ENCODE data around the gene TRUB1. TPM values are rescaled to one million over a fixed set of nuclear protein-coding genes. Genes with fewer than 3 reads are reported as not detected.

The TRUB1 gene
- total and polyA plus RNA-seq, 2 donors = 12.1 to 22.2 TPM

DNA sequence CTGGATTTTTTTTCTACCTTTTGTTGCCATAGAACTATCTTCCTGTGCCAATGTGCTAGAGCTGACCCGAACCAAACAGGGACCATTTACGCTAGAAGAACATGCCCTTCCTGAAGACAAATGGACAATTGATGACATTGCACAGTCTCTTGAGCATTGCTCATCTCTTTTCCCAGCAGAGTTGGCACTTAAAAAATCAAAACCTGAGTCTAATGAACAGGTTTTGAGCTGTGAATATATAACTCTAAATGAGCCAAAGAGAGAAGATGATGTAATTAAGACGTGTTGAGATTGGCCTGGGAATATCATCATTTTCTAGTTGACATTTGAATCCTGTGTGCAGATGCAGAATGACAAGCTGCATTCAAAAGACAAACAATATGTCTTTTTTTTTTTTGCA, 37.1 kb downstream of the TRUB1 start:
- Histone ChIP-seq H3K4me1 (ENCODE audit: control insufficient read depth in 2 of 2, insufficient read depth in 2 of 2, low read length in 2 of 2) (peaks cover 0 to 3% of the 10 kb centered on the region in 2 donors), H3K36me3 (ENCODE audit: control insufficient read depth in 2 of 2, insufficient read depth in 2 of 2, low read length in 1 of 2) (peaks cover 0 to 3% of the 10 kb centered on the region in 2 donors), H3K9me3 (ENCODE audit: control insufficient read depth in 2 of 2, insufficient read depth in 1 of 2, low read length in 1 of 2) (no peaks in the 10 kb centered on the region), H3K27ac (ENCODE audit: low read depth in 1 of 2, low read length in 1 of 2) (no peak overlapping the region), H3K4me3 (ENCODE audit: low read length in 2 of 2) (no peak overlapping the region), H3K27me3 (ENCODE audit: control insufficient read depth in 2 of 2, insufficient read depth in 1 of 2, low read length in 1 of 2) (no peaks in the 10 kb centered on the region)
- WGBS = 97% methylated on average over 3 of the region's 3 CpGs
- DNase-seq (ENCODE audit: low read depth in 6 of 9, low spot score in 9 of 9) = no peak

DNA sequence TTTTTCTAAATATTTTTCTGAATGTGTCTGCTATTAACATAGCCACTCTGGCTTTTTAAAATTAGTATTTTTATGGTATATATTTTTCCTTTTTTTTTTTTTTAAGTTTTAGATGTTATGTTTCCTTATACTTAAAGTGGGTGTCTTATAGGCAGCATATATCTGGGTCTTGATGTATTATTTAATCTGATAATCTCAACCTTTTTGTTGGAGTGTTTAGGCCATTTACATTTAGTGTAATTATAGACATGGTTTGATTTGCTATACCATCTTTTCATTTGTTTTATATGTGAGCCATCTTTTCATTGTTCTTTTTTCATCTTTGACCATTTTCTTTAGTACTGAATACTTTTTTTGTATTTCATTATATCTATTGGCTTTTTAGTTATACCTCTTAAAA, 45.0 kb downstream of the TRUB1 start:
- no peak for DNase-seq (ENCODE audit: low read depth in 6 of 9, low spot score in 9 of 9)
- H3K27ac ChIP-seq (ENCODE audit: low read depth in 1 of 2, low read length in 1 of 2) = no peak overlapping the region
- no peaks in the 10 kb centered on the region for H3K36me3 ChIP-seq (ENCODE audit: control insufficient read depth in 2 of 2, insufficient read depth in 2 of 2, low read length in 1 of 2)
- no peaks in the 10 kb centered on the region for H3K27me3 ChIP-seq (ENCODE audit: control insufficient read depth in 2 of 2, insufficient read depth in 1 of 2, low read length in 1 of 2)
- no peaks in the 10 kb centered on the region for H3K4me1 ChIP-seq (ENCODE audit: control insufficient read depth in 2 of 2, insufficient read depth in 2 of 2, low read length in 2 of 2)
- H3K9me3 ChIP-seq (ENCODE audit: control insufficient read depth in 2 of 2, insufficient read depth in 1 of 2, low read length in 1 of 2) = peaks cover 0 to 4% of the 10 kb centered on the region in 2 donors
- no peak overlapping the region for H3K4me3 ChIP-seq (ENCODE audit: low read length in 2 of 2)

DNA sequence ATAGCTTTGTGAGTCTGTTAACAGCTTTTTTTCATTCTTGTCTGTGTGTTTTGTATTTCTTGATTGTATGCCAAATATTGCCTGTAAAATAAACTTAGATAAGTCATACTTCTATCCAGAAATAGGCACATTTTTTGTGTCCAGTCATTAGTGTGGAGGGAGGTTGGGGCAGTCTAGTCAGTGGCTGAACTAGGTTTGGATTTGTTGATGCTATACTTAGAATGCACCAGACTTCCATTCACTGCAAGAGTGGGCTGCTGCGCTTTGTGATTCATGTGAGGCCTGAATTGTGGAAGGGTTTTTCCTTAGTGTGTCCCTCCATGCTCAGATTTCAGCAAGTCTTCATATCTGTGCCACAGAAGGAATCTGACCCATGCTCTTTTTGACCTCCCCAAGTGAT, 50.0 kb downstream of the TRUB1 start:
- Histone ChIP-seq H3K4me3 (ENCODE audit: low read length in 2 of 2) (no peak overlapping the region), H3K27me3 (ENCODE audit: control insufficient read depth in 2 of 2, insufficient read depth in 1 of 2, low read length in 1 of 2) (no peaks in the 10 kb centered on the region), H3K9me3 (ENCODE audit: control insufficient read depth in 2 of 2, insufficient read depth in 1 of 2, low read length in 1 of 2) (no peaks in the 10 kb centered on the region), H3K36me3 (ENCODE audit: control insufficient read depth in 2 of 2, insufficient read depth in 2 of 2, low read length in 1 of 2) (no peaks in the 10 kb centered on the region), H3K27ac (ENCODE audit: low read depth in 1 of 2, low read length in 1 of 2) (no peak overlapping the region), H3K4me1 (ENCODE audit: control insufficient read depth in 2 of 2, insufficient read depth in 2 of 2, low read length in 2 of 2) (no peaks in the 10 kb centered on the region)
- DNase-seq (ENCODE audit: low read depth in 6 of 9, low spot score in 9 of 9) = no peak
- 100% methylated on average over 1 of the region's 1 CpG for WGBS

DNA sequence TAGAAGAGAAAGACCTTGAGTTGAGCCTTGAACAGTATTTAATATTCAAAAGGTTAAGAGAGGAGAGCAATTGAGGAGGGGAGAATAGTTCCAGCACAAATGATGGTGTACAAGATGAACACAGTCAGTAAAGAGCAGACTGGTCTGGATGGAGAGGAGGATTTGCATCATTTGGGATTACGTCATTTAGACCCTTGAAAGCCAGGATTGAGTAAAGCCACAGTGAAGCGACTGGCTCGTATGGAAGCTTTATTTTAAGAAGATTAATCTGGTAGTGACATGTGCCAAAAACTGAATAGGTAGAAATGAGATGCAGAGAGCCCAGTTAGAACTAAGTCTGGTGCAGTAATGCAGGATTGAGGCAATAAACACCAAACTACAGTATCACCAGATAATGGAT, 52.6 kb downstream of the TRUB1 start:
- Histone ChIP-seq H3K4me1 (ENCODE audit: control insufficient read depth in 2 of 2, insufficient read depth in 2 of 2, low read length in 2 of 2) (no peaks in the 10 kb centered on the region), H3K4me3 (ENCODE audit: low read length in 2 of 2) (no peak overlapping the region), H3K36me3 (ENCODE audit: control insufficient read depth in 2 of 2, insufficient read depth in 2 of 2, low read length in 1 of 2) (no peaks in the 10 kb centered on the region), H3K9me3 (ENCODE audit: control insufficient read depth in 2 of 2, insufficient read depth in 1 of 2, low read length in 1 of 2) (no peaks in the 10 kb centered on the region), H3K27me3 (ENCODE audit: control insufficient read depth in 2 of 2, insufficient read depth in 1 of 2, low read length in 1 of 2) (no peaks in the 10 kb centered on the region), H3K27ac (ENCODE audit: low read depth in 1 of 2, low read length in 1 of 2) (no peak overlapping the region)
- no peak for DNase-seq (ENCODE audit: low read depth in 6 of 9, low spot score in 9 of 9)
- 97% methylated on average over 3 of the region's 3 CpGs for WGBS

GRCh38 chr10:114990991-114991390, 53.0 kb downstream of the TRUB1 start:
- 93% methylated on average over 4 of the region's 4 CpGs for WGBS
- no peaks in the 10 kb centered on the region for H3K27me3 ChIP-seq (ENCODE audit: control insufficient read depth in 2 of 2, insufficient read depth in 1 of 2, low read length in 1 of 2)
- H3K27ac ChIP-seq (ENCODE audit: low read depth in 1 of 2, low read length in 1 of 2) = no peak overlapping the region
- H3K4me3 ChIP-seq (ENCODE audit: low read length in 2 of 2) = no peak overlapping the region
- no peak for DNase-seq (ENCODE audit: low read depth in 6 of 9, low spot score in 9 of 9)
- H3K9me3 ChIP-seq (ENCODE audit: control insufficient read depth in 2 of 2, insufficient read depth in 1 of 2, low read length in 1 of 2) = no peaks in the 10 kb centered on the region
- H3K36me3 ChIP-seq (ENCODE audit: control insufficient read depth in 2 of 2, insufficient read depth in 2 of 2, low read length in 1 of 2) = no peaks in the 10 kb centered on the region
- no peaks in the 10 kb centered on the region for H3K4me1 ChIP-seq (ENCODE audit: control insufficient read depth in 2 of 2, insufficient read depth in 2 of 2, low read length in 2 of 2)

DNA sequence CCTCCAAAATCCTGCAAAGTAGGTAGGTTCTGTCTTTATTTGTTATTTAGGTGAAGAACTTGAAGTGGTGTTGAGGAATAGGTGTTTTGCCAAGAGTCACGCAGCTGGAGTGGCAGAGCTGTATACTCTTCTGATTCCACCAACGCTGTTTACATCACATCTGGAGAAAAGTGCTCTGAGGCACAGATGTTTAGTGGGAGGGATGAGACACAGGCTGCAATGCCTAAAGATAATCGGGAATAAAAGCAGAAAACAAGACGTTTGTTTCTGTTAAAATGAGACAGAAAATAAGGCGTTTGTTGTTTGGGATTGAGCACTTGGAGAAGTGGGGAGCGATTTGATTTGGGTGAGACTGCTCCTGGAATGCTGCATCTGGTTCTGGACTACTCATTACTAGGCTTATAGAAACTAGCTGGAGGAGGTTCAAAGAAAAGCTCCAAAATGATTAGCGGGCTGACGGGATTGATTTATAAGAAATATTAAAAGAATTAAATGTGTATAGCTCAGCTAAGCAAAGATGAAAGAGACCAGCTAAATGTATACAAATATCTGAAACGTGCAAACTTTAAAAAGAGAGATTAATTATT, 54.3 kb downstream of the TRUB1 start:
- Histone ChIP-seq H3K4me1 (ENCODE audit: control insufficient read depth in 2 of 2, insufficient read depth in 2 of 2, low read length in 2 of 2) (no peaks in the 10 kb centered on the region), H3K36me3 (ENCODE audit: control insufficient read depth in 2 of 2, insufficient read depth in 2 of 2, low read length in 1 of 2) (no peaks in the 10 kb centered on the region), H3K9me3 (ENCODE audit: control insufficient read depth in 2 of 2, insufficient read depth in 1 of 2, low read length in 1 of 2) (no peaks in the 10 kb centered on the region), H3K27me3 (ENCODE audit: control insufficient read depth in 2 of 2, insufficient read depth in 1 of 2, low read length in 1 of 2) (no peaks in the 10 kb centered on the region), H3K4me3 (ENCODE audit: low read length in 2 of 2) (no peak overlapping the region), H3K27ac (ENCODE audit: low read depth in 1 of 2, low read length in 1 of 2) (no peak overlapping the region)
- DNase-seq (ENCODE audit: low read depth in 6 of 9, low spot score in 9 of 9) = no peak
- 97% methylated on average over 9 of the region's 9 CpGs for WGBS

GRCh38 chr10:114995468-114996247, 57.7 kb downstream of the TRUB1 start:
- WGBS = 95% methylated on average over 6 of the region's 6 CpGs
- DNase-seq (ENCODE audit: low read depth in 6 of 9, low spot score in 9 of 9) = no peak
- no peaks in the 10 kb centered on the region for H3K36me3 ChIP-seq (ENCODE audit: control insufficient read depth in 2 of 2, insufficient read depth in 2 of 2, low read length in 1 of 2)

DNA sequence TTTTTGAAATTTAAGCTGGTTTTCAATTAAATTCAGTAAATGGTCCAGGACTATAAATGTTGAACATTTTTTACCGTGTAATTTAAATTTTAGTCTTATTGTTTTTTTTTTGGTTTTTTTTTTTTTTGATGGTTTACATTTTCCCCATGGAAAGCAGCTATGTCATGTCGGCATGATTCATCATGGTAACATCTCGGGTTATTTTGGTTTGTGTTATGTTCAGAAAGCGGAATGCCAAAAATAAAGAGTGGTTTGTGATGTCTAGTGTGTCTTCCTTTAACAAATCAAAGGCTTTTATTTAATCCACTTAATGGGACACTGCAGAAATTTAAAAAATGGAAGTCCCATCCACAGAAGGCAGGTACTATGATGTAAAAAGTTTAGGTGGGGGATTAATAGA, 58.5 kb downstream of the TRUB1 start:
- WGBS = 98% methylated on average over 4 of the region's 4 CpGs
- no peak overlapping the region for H3K4me3 ChIP-seq (ENCODE audit: low read length in 2 of 2)
- no peaks in the 10 kb centered on the region for H3K9me3 ChIP-seq (ENCODE audit: control insufficient read depth in 2 of 2, insufficient read depth in 1 of 2, low read length in 1 of 2)
- no peaks in the 10 kb centered on the region for H3K36me3 ChIP-seq (ENCODE audit: control insufficient read depth in 2 of 2, insufficient read depth in 2 of 2, low read length in 1 of 2)
- DNase-seq (ENCODE audit: low read depth in 6 of 9, low spot score in 9 of 9) = no peak
- no peak overlapping the region for H3K27ac ChIP-seq (ENCODE audit: low read depth in 1 of 2, low read length in 1 of 2)
- H3K4me1 ChIP-seq (ENCODE audit: control insufficient read depth in 2 of 2, insufficient read depth in 2 of 2, low read length in 2 of 2) = no peaks in the 10 kb centered on the region
- H3K27me3 ChIP-seq (ENCODE audit: control insufficient read depth in 2 of 2, insufficient read depth in 1 of 2, low read length in 1 of 2) = no peaks in the 10 kb centered on the region

More at GRCh38 chr10:114995468-114996247, 57.7 kb downstream of the TRUB1 start:
- Histone ChIP-seq H3K27ac (ENCODE audit: low read depth in 1 of 2, low read length in 1 of 2) (no peak overlapping the region), H3K27me3 (ENCODE audit: control insufficient read depth in 2 of 2, insufficient read depth in 1 of 2, low read length in 1 of 2) (no peaks in the 10 kb centered on the region), H3K4me3 (ENCODE audit: low read length in 2 of 2) (no peak overlapping the region), H3K9me3 (ENCODE audit: control insufficient read depth in 2 of 2, insufficient read depth in 1 of 2, low read length in 1 of 2) (no peaks in the 10 kb centered on the region), H3K4me1 (ENCODE audit: control insufficient read depth in 2 of 2, insufficient read depth in 2 of 2, low read length in 2 of 2) (no peaks in the 10 kb centered on the region)

GRCh38 chr10:114998993-114999392, 61.0 kb downstream of the TRUB1 start:
- 97% methylated on average over 7 of the region's 7 CpGs for WGBS
- no peak for DNase-seq (ENCODE audit: low read depth in 6 of 9, low spot score in 9 of 9)
- H3K36me3 ChIP-seq (ENCODE audit: control insufficient read depth in 2 of 2, insufficient read depth in 2 of 2, low read length in 1 of 2) = no peaks in the 10 kb centered on the region
- H3K9me3 ChIP-seq (ENCODE audit: control insufficient read depth in 2 of 2, insufficient read depth in 1 of 2, low read length in 1 of 2) = no peaks in the 10 kb centered on the region
- no peak overlapping the region for H3K27ac ChIP-seq (ENCODE audit: low read depth in 1 of 2, low read length in 1 of 2)
- no peaks in the 10 kb centered on the region for H3K4me1 ChIP-seq (ENCODE audit: control insufficient read depth in 2 of 2, insufficient read depth in 2 of 2, low read length in 2 of 2)
- H3K4me3 ChIP-seq (ENCODE audit: low read length in 2 of 2) = no peak overlapping the region
- H3K27me3 ChIP-seq (ENCODE audit: control insufficient read depth in 2 of 2, insufficient read depth in 1 of 2, low read length in 1 of 2) = no peaks in the 10 kb centered on the region
